Spleen (tissue), 11 donors: ENCODE data around the gene PTBP3. TPM values are rescaled to one million over a fixed set of nuclear protein-coding genes. Genes with fewer than 3 reads are reported as not detected.

Source experiments
- DNase-seq: peaks from one replicate; pipeline ENCODE4 v3.0.0-alpha.2; 2020
- H3K27ac ChIP-seq, 8 donors: fragments of 200-600 bp; sonication (generic) in 7 of 8; 1 replicate in 4 of 8; 2 replicates in 4 of 8; pipeline versions ENCODE4 v1.5.0 to v1.8.0; 2016 to 2021; ENCODE audit warnings: inconsistent platforms in 4 of 8, mild to moderate bottlenecking in 4 of 8, moderate library complexity in 1 of 8
- H3K27me3 ChIP-seq, 7 donors: fragments of 200-600 bp; sonication (generic) in 6 of 7; replicated peaks in 1 of 7; 1 replicate in 4 of 7; 2 replicates in 3 of 7; pipeline versions ENCODE4 v1.5.0 to v1.8.0; 2016 to 2021; ENCODE audit warnings: inconsistent platforms in 3 of 7, mild to moderate bottlenecking in 1 of 7
- H3K36me3 ChIP-seq, 6 donors: fragments of 200-600 bp; sonication (generic) in 5 of 6; 1 replicate in 4 of 6; 2 replicates in 2 of 6; pipeline versions ENCODE4 v1.5.0 to v1.8.0; 2016 to 2021; ENCODE audit warnings: inconsistent platforms in 2 of 6
- H3K4me1 ChIP-seq, 6 donors: fragments of 200-600 bp; sonication (generic) in 5 of 6; 1 replicate in 3 of 6; 2 replicates in 3 of 6; pipeline versions ENCODE4 v1.5.0 to v1.8.0; 2016 to 2021; ENCODE audit warnings: inconsistent platforms in 3 of 6
- H3K4me3 ChIP-seq, 8 donors: fragments of 200-600 bp; sonication (generic) in 7 of 8; 1 replicate in 4 of 8; 2 replicates in 4 of 8; pipeline versions ENCODE4 v1.5.0 to v1.8.0; 2016 to 2021; ENCODE audit warnings: inconsistent platforms in 4 of 8, mild to moderate bottlenecking in 4 of 8, moderate library complexity in 2 of 8
- H3K9me3 ChIP-seq, 8 donors: fragments of 200-600 bp; sonication (generic) in 7 of 8; 1 replicate in 4 of 8; 2 replicates in 4 of 8; pipeline versions ENCODE4 v1.5.0 to v1.8.0; 2016 to 2021; ENCODE audit warnings: inconsistent platforms in 4 of 8
- CTCF ChIP-seq, 11 experiments: fragments of 200-600 bp in 7 of 11; fragments of 450-650 bp in 4 of 11; sonication (generic) in 4 of 11; IDR thresholded peaks in 8 of 11; conservative IDR thresholded peaks in 3 of 11; 1 replicate in 7 of 11; 2 replicates in 4 of 11; pipeline versions ENCODE4 v1.4.0 to v1.8.0; 2016 to 2021; ENCODE audit warnings: antibody characterized with exemption in 11 of 11, inconsistent platforms in 4 of 11, mild to moderate bottlenecking in 1 of 11
- POLR2A ChIP-seq, 3 donors: fragments of 450-650 bp; IDR thresholded peaks; one replicate each; pipeline ENCODE4 v1.5.1; 2017; ENCODE audit warnings: antibody characterized with exemption in 3 of 3, mild to moderate bottlenecking in 1 of 3
- POLR2AphosphoS5 ChIP-seq, 3 donors: sonication (generic); formaldehyde crosslinking; IDR thresholded peaks; one replicate each; pipeline ENCODE4 v1.5.1; 2017; ENCODE audit warnings: antibody characterized with exemption in 3 of 3
- WGBS, 5 donors: extraction: QIAGEN DNeasy Blood & Tissue Kit in 3 of 5; methylation state at CpG; one replicate each; pipeline versions ENCODE4 v1.1.5 to v1.1.7; 2013 to 2018; 5-methylcytosine and 5-hydroxymethylcytosine counted together
- intact Hi-C: fragments of 100-400 bp; cut with DNase I; formaldehyde crosslinking; loops from one replicate; pipeline ENCODE4 v1.15.0; 2023; ENCODE audit warnings: low total_unique reads
- polyA plus RNA-seq, 3 donors: library from polyadenylated mRNA; stranded (reverse); fragments of 200-250 nt; gene quantifications; one replicate each; pipeline ENCODE4 v1.2.1, GENCODE V29; 2013
- total RNA-seq, 7 donors: library from RNA; depleted of rRNA in 3 of 7; stranded (reverse); fragments of >200 nt in 3 of 7; fragmentation: NEBNext Ultra II Directional in 4 of 7; extraction: Animal tissue kit (Norgen Biotek cat#: 25700) in 4 of 7; gene quantifications; one replicate each; pipeline versions ENCODE4 v1.1.0 to v1.2.1, GENCODE V29; 2016 to 2021
- donor health status: healthy with polysubstance abuse.
- donor health status: DM: no; HTN: no; CAD: no; lungs with moderate emphysema.
- donor health status: DM: no; HTN: no; CAD: no.
- donor health status: Bipolar disorder and iron deficiency.
- donor health status: healthy.
- donor health status: DM: no; HTN: no; CAD: no.
- donor health status: DM: yes; HTN: yes; CAD: no.

Gene PTBP3
- total and polyA plus RNA-seq, 10 donors: 10.6 to 107 (median 85.6) TPM

- H3K4me3 ChIP-seq: no peak overlapping the region
- intact Hi-C loops: no loop called here
- no peak overlapping the region for H3K27ac ChIP-seq
- H3K36me3 ChIP-seq: peaks cover 0 to 57% (median 11%) of the 10 kb centered on the region in 6 donors
- no peaks in the 10 kb centered on the region for H3K9me3 ChIP-seq
- H3K4me1 ChIP-seq: peaks cover 0 to 11% (median 0%) of the 10 kb centered on the region in 6 donors
- TF ChIP-seq CTCF (IDR thresholded peaks at IDR 0.05 in 8 of 11, conservative IDR thresholded peaks at IDR 0.05 in 3 of 11) (no peak), POLR2A (IDR thresholded peaks at IDR 0.05) (no peak), POLR2AphosphoS5 (IDR thresholded peaks at IDR 0.05) (no peak)
- no peaks in the 10 kb centered on the region for H3K27me3 ChIP-seq
- DNase-seq: no peak
- WGBS, 5 donors: 86 to 94% (median 93%) methylated on average over 5 of the region's 5 CpGs
Observed at GRCh38 chr9:112252194-112252593, 81.2 kb downstream of the PTBP3 start.

- Histone ChIP-seq H3K4me1 (peaks cover 0 to 11% (median 0%) of the 10 kb centered on the region in 6 donors), H3K27me3 (no peaks in the 10 kb centered on the region), H3K27ac (peak overlapping the region in 1 of 8 donors; percentile 14), H3K4me3 (no peak overlapping the region), H3K9me3 (no peaks in the 10 kb centered on the region), H3K36me3 (peaks cover 0 to 84% (median 18%) of the 10 kb centered on the region in 6 donors)
- TF ChIP-seq POLR2AphosphoS5 (IDR thresholded peaks at IDR 0.05): no peak
- TF ChIP-seq POLR2A (IDR thresholded peaks at IDR 0.05): no peak
- no peak for TF ChIP-seq CTCF (IDR thresholded peaks at IDR 0.05 in 8 of 11, conservative IDR thresholded peaks at IDR 0.05 in 3 of 11)
- 61 to 88% (median 84%) methylated on average over 1 of the region's 1 CpG for WGBS, 5 donors
- intact Hi-C loops: no loop called here
- no peak for DNase-seq
Observed at GRCh38 chr9:112249277-112249676, 84.1 kb downstream of the PTBP3 start.

- intact Hi-C loops: no loop called here
- Histone ChIP-seq H3K27ac (no peak overlapping the region), H3K27me3 (no peaks in the 10 kb centered on the region), H3K4me1 (peaks cover 0 to 11% (median 0%) of the 10 kb centered on the region in 6 donors), H3K36me3 (peaks cover 0 to 87% (median 20%) of the 10 kb centered on the region in 6 donors), H3K4me3 (no peak overlapping the region), H3K9me3 (no peaks in the 10 kb centered on the region)
- WGBS, 5 donors: 85 to 98% (median 92%) methylated on average over 1 of the region's 1 CpG
- no peak for DNase-seq
- TF ChIP-seq CTCF (IDR thresholded peaks at IDR 0.05 in 8 of 11, conservative IDR thresholded peaks at IDR 0.05 in 3 of 11) (no peak), POLR2AphosphoS5 (IDR thresholded peaks at IDR 0.05) (no peak), POLR2A (IDR thresholded peaks at IDR 0.05) (no peak)
Observed at GRCh38 chr9:112248722-112249121, 84.7 kb downstream of the PTBP3 start.

GRCh38 chr9:112247090-112247489, 86.3 kb downstream of the PTBP3 start:
- peaks cover 0 to 85% (median 20%) of the 10 kb centered on the region in 6 donors for H3K36me3 ChIP-seq
- H3K4me1 ChIP-seq: peaks cover 0 to 11% (median 0%) of the 10 kb centered on the region in 6 donors
- intact Hi-C loops: no loop called here
- no peaks in the 10 kb centered on the region for H3K9me3 ChIP-seq
- no peak for DNase-seq
- no peak overlapping the region for H3K4me3 ChIP-seq
- no peaks in the 10 kb centered on the region for H3K27me3 ChIP-seq
- no peak overlapping the region for H3K27ac ChIP-seq
- TF ChIP-seq CTCF (IDR thresholded peaks at IDR 0.05 in 8 of 11, conservative IDR thresholded peaks at IDR 0.05 in 3 of 11) (no peak), POLR2A (IDR thresholded peaks at IDR 0.05) (no peak), POLR2AphosphoS5 (IDR thresholded peaks at IDR 0.05) (no peak)
- 97 to 99% (median 99%) methylated on average over 3 of the region's 3 CpGs for WGBS, 5 donors
